GM10266 (cell line): ENCODE measurements around the gene FAT1.

Experiments used
- DNase-seq: peaks from one replicate; pipeline ENCODE4 v3.0.0; 2012; ENCODE audit errors: extremely low spot score
- CTCF ChIP-seq: IDR thresholded peaks from 2 replicates; pipeline ENCODE4 v1.5.1; 2012; ENCODE audit warnings: mild to moderate bottlenecking, low read depth; ENCODE audit not compliant: control insufficient read depth, insufficient read depth; ENCODE audit errors: missing control alignments

FAT1 gene

GRCh38 chr4:186734251-186734650 is 10.6 kb upstream of the FAT1 start:
- TF ChIP-seq CTCF = no peak
- DNase-seq = no peak

GRCh38 chr4:186733778-186734177 is 10.1 kb upstream of the FAT1 start:
- TF ChIP-seq CTCF = no peak
- DNase-seq = no peak

GRCh38 chr4:186730621-186731020 is 7.0 kb upstream of the FAT1 start:
- no peak for DNase-seq
- TF ChIP-seq CTCF = no peak

- no peak for TF ChIP-seq CTCF
- no peak for DNase-seq
These were observed 6.2 kb upstream of the FAT1 start for GRCh38 chr4:186729856-186730255.

GRCh38 chr4:186728631-186729271 is 5.1 kb upstream of the FAT1 start:
- DNase-seq = no peak
- TF ChIP-seq CTCF = no peak

GRCh38 chr4:186727977-186728519 is 4.4 kb upstream of the FAT1 start:
- TF ChIP-seq CTCF = no peak
- no peak for DNase-seq

- no peak for TF ChIP-seq CTCF
- no peak for DNase-seq
These were observed 3.7 kb upstream of the FAT1 start for GRCh38 chr4:186727169-186727976.
